Body of pancreas (tissue), 4 donors: Measurements from ENCODE around the gene MPND. TPM values are rescaled to one million over a fixed set of nuclear protein-coding genes. Genes with fewer than 3 reads are reported as not detected.

Source experiments
- ATAC-seq: fragments of 150-250 bp; one replicate; pipeline ENCODE4 v1.9.1; 2016
- DNase-seq, 4 donors: peaks; one replicate each; pipeline ENCODE4 v3.0.0-alpha.2; 2019
- H3K27ac ChIP-seq, 4 donors: fragments of 200-600 bp; sonication (generic); 1 replicate in 3 of 4; 2 replicates in 1 of 4; pipeline versions ENCODE4 v1.5.1 to v1.6.1; 2016 to 2019; ENCODE audit warnings: mild to moderate bottlenecking in 1 of 4, mixed read lengths in 1 of 4, moderate library complexity in 1 of 4
- H3K27me3 ChIP-seq, 2 donors: fragments of 200-600 bp; sonication (generic); one replicate each; pipeline ENCODE4 v1.6.0; 2016; ENCODE audit warnings: mild to moderate bottlenecking in 1 of 2
- H3K36me3 ChIP-seq, 2 donors: fragments of 200-600 bp; sonication (generic); replicated peaks in 1 of 2; 2 replicates each; pipeline ENCODE4 v1.5.1; 2016; ENCODE audit warnings: low read depth in 2 of 2; ENCODE audit not compliant: insufficient read depth in 1 of 2
- H3K4me1 ChIP-seq: fragments of 200-600 bp; sonication (generic); one replicate; pipeline ENCODE4 v1.6.0; 2016
- H3K4me3 ChIP-seq, 2 donors: fragments of 200-600 bp; sonication (generic); 1 replicate in 1 of 2; 2 replicates in 1 of 2; pipeline ENCODE4 v1.5.1; 2016 to 2019
- H3K9me3 ChIP-seq, 3 donors: fragments of 200-600 bp; sonication (generic); 1 replicate in 2 of 3; 2 replicates in 1 of 3; pipeline ENCODE4 v1.5.1; 2016
- POLR2A ChIP-seq, 3 donors: fragments of 450-650 bp; IDR thresholded peaks; one replicate each; pipeline ENCODE4 v1.6.1; 2016; ENCODE audit warnings: antibody characterized with exemption in 3 of 3, mild to moderate bottlenecking in 2 of 3
- WGBS, 2 donors: methylation state at CpG; one replicate each; pipeline ENCODE4 v1.1.5; 2017; 5-methylcytosine and 5-hydroxymethylcytosine counted together
- intact Hi-C: fragments of 100-400 bp; cut with DNase I; formaldehyde crosslinking; loops from one replicate; pipeline ENCODE4 v1.15.1; 2023
- total RNA-seq, 2 donors: library from RNA; depleted of rRNA; stranded (reverse); fragments of >200 nt; gene quantifications; one replicate each; pipeline ENCODE4 v1.1.0, GENCODE V29; 2016
- TF ChIP-seq, protein P1 (sequence below), 7 experiments: fragments of 450-650 bp in 4 of 7; fragments of 200-600 bp in 3 of 7; sonication (generic) in 3 of 7; IDR thresholded peaks; one replicate each; pipeline ENCODE4 v1.5.1; 2016 to 2019; ENCODE audit warnings: antibody characterized with exemption in 7 of 7

MPND gene
- total RNA-seq, 2 donors from 2014 or later: 0.99 to 7.5 TPM

DNA sequence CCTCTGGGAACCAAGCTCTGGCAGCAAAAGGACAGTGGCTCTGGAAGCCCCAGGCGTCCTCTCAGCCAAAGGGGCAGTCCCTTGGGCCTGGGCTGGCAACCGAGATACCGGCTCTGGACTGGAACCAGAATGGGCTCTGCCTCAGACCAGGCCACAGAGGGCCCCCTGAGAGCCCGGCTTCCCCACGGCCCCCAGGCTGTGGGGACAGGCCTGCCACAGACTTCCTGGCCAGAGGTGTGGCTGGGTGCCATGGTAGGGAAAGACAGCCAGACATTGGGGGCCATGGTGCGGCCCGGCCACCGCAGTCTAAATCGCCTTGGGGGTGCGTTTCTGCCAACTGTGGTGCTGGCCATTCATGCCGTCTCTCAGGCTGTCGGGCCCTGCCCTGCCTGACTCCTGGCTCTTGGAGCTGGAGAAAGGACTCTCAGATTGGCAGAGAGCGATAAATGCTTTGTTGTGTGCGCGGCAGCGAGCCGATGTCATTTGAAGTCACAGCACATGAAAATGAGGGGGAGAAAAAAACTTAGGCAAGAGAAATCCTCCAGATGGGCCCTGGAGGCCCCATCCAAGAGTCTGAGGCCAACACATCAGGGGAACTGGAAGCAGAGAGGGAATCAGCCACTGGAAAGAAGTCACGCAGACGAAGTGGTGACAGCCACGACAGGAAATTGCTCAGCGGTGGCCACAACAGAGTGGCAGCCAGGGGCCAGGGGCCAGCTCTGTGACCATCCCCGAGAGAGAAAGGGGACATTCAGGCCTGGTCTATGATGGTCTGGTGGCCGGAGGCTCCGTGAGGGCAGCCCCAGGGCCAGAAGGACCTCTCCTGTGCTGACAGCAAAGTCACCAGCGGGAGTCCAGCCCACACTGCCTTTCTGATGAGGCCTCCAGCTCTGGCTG, 30.5 kb downstream of the MPND start:
- DNase-seq: peak in 1 of 4 donors; percentile 14
- intact Hi-C loops: no loop called here

DNA sequence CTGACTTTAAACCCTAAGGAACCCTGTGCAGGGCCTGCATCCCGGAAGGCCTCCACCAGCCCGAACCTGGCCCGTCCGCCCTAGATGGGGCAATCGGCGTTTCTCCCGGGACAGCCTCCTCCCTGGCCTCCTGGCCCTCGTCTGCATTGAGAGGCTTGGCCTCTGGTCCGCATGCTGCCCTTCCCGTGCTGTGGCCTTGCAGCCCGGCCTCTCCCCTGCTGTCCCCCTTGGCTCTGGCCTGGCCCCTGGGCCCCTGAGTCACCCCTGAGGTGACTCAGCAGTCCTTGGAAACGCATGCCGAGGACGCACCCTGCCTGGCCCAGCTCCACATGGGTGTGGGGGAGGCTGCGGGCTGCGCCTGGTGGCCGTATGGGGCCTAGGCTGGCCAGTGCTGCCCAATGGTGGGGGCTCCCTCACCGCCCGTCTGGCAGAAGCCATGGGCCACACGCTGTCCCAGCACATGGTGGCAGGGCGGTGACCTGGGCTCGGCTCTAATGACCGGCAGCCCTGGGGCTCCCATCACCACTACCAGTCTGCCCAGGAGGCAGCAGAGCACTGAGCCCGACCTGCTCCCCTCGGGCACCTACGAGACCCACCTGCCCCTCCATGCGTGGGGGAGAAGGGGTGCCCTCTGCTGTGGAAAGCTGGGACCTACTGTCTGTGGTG, 31.3 kb downstream of the MPND start:
- intact Hi-C loops: no loop called here
- Histone ChIP-seq H3K4me3 (no peak overlapping the region), H3K36me3 (no peaks in the 10 kb centered on the region), H3K4me1 (peaks cover 97% of the 10 kb centered on the region), H3K27ac (peak overlapping the region; percentile 58 to 81 (median 72)), H3K9me3 (no peaks in the 10 kb centered on the region), H3K27me3 (no peaks in the 10 kb centered on the region)
- ATAC-seq: peak; percentile 16
- 41 to 71% methylated on average over 3 to 25 of the region's 27 CpGs for WGBS, 2 donors
- TF ChIP-seq, protein P1, sequence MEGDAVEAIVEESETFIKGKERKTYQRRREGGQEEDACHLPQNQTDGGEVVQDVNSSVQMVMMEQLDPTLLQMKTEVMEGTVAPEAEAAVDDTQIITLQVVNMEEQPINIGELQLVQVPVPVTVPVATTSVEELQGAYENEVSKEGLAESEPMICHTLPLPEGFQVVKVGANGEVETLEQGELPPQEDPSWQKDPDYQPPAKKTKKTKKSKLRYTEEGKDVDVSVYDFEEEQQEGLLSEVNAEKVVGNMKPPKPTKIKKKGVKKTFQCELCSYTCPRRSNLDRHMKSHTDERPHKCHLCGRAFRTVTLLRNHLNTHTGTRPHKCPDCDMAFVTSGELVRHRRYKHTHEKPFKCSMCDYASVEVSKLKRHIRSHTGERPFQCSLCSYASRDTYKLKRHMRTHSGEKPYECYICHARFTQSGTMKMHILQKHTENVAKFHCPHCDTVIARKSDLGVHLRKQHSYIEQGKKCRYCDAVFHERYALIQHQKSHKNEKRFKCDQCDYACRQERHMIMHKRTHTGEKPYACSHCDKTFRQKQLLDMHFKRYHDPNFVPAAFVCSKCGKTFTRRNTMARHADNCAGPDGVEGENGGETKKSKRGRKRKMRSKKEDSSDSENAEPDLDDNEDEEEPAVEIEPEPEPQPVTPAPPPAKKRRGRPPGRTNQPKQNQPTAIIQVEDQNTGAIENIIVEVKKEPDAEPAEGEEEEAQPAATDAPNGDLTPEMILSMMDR (IDR thresholded peaks at IDR 0.05): no peak
- no peak for TF ChIP-seq POLR2A (IDR thresholded peaks at IDR 0.05)
- peak; percentile 54 to 84 (median 64) for DNase-seq

More for the DNA sequence above, 30.5 kb downstream of the MPND start:
- Histone ChIP-seq H3K4me3 (no peak overlapping the region), H3K9me3 (no peaks in the 10 kb centered on the region), H3K36me3 (no peaks in the 10 kb centered on the region), H3K27me3 (no peaks in the 10 kb centered on the region), H3K4me1 (peaks cover 98% of the 10 kb centered on the region), H3K27ac (peak overlapping the region; percentile 58 to 81 (median 72))
- WGBS, 2 donors: 53 to 80% methylated on average over 14 to 25 of the region's 25 CpGs
- no peak for ATAC-seq
- TF ChIP-seq POLR2A (IDR thresholded peaks at IDR 0.05): no peak
- TF ChIP-seq, protein P1 (IDR thresholded peaks at IDR 0.05): no peak

DNA sequence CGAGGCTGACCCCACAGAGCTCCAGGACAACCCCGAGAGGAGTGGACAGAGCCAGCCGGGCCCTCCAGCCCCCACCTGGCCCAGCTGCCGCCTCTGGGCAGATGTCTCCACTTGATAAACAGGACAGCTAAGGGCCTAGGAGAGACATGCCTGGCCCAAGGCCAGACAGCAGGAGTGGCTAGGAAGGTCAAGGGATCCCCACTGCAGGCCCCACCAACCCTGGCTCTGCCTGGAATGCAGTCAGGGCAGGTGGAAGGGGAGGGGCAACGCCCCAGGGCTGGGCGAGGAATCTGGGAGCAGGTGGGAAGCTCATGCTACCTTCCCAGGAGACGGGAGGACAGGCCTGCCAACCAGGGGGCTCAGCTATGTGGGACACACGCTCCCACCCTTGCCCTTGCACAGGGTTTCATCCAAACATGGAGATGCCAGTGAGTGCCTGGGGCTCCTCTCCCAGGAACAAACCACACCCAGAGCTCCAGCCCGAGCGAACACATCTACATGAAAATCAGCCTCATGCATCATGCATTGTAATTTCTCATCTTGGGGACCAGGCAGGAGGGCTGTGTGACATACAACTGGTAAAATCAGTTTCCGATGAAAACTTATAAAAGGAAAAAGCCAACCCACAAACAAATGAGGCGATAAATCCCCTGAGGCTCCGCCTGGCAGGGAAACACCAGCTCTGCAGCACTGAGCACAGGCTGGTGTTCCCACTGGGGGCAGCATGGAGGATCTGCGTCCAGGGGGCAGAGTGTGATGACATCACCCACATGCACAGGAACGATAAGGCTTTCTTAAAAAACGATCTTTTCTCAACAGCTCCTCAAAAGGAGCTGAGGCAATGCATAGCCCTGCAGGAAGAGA, 32.0 kb downstream of the MPND start:
- peak overlapping the region; percentile 58 to 81 (median 72) for H3K27ac ChIP-seq
- 9 to 16% methylated on average over 10 to 16 of the region's 16 CpGs for WGBS, 2 donors
- H3K4me3 ChIP-seq: no peak overlapping the region
- TF ChIP-seq, protein P1 (IDR thresholded peaks at IDR 0.05): peak in 5 of 7 experiments; percentile 16 to 47 (median 40)
- TF ChIP-seq POLR2A (IDR thresholded peaks at IDR 0.05): no peak
- H3K27me3 ChIP-seq: no peaks in the 10 kb centered on the region
- ATAC-seq (peak; percentile 34), DNase-seq (peak; percentile 65 to 80 (median 76))
- intact Hi-C loops: no loop called here
- no peaks in the 10 kb centered on the region for H3K36me3 ChIP-seq
- peaks cover 97% of the 10 kb centered on the region for H3K4me1 ChIP-seq
- H3K9me3 ChIP-seq: no peaks in the 10 kb centered on the region

DNA sequence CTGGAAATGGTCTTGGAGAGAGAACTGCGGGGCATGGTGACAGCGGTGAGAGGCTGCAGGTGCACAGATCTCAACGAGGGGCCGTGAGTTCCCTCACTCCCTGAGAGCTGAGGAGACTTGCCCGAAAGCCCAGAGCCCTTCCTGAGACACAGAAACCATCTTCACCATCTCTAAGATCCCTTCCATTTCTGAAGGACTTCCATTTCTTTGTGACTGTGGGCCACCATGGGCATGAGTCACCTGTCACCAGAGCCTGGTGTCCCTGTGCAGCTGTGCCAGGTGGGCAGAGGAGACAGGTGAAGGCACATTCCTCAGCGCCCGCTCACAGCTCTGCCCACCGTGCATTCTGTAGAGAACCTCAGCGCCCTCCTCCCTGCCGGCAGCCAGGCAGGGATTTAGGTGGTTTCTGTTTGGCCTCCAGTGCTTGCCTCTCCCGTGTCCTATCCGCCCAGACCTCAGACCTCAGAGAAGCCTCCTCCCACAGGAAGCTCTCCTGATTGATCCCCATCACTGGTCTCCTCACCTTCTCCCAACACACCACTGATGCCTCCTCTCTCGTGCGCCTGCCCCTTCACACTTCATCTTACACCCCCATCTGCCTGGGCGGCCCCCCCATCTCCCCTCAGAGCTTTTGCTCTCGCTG, 32.8 kb downstream of the MPND start:
- peaks cover 93% of the 10 kb centered on the region for H3K4me1 ChIP-seq
- no peak for TF ChIP-seq POLR2A (IDR thresholded peaks at IDR 0.05)
- TF ChIP-seq, protein P1 (IDR thresholded peaks at IDR 0.05): peak in 1 of 7 experiments; percentile 1
- H3K4me3 ChIP-seq: no peak overlapping the region
- ATAC-seq: no peak
- peak overlapping the region; percentile 58 to 81 (median 72) for H3K27ac ChIP-seq
- WGBS, 2 donors: 56 to 67% methylated on average over 15 to 16 of the region's 16 CpGs
- DNase-seq: peak in 2 of 4 donors; percentile 23 to 49
- intact Hi-C loops: no loop called here
- H3K27me3 ChIP-seq: no peaks in the 10 kb centered on the region
- no peaks in the 10 kb centered on the region for H3K36me3 ChIP-seq
- no peaks in the 10 kb centered on the region for H3K9me3 ChIP-seq
